GM19463 (cell line): ENCODE results near the gene GRM8.

ENCODE experiments used
- ATAC-seq: cut with Tn5 transposase; IDR thresholded peaks from one replicate; pipeline ENCODE4 v1.9.1; 2021; ENCODE audit warnings: mild to moderate bottlenecking, moderate library complexity; ENCODE audit not compliant: unreplicated experiment

Gene GRM8

GRCh38 chr7:126398285-126398684 is 854.5 kb downstream of the GRM8 start:
- ATAC-seq = no peak

- no peak for ATAC-seq
Observed at GRCh38 chr7:126394406-126394805, 858.3 kb downstream of the GRM8 start.
